HK-2 (cell line): Measurements from ENCODE around the gene ZNF346.

Source experiments
- DNase-seq: peaks from one replicate; pipeline ENCODE4 v3.0.0-alpha.2; 2018; ENCODE audit not compliant: unreplicated experiment

ZNF346 gene

DNA sequence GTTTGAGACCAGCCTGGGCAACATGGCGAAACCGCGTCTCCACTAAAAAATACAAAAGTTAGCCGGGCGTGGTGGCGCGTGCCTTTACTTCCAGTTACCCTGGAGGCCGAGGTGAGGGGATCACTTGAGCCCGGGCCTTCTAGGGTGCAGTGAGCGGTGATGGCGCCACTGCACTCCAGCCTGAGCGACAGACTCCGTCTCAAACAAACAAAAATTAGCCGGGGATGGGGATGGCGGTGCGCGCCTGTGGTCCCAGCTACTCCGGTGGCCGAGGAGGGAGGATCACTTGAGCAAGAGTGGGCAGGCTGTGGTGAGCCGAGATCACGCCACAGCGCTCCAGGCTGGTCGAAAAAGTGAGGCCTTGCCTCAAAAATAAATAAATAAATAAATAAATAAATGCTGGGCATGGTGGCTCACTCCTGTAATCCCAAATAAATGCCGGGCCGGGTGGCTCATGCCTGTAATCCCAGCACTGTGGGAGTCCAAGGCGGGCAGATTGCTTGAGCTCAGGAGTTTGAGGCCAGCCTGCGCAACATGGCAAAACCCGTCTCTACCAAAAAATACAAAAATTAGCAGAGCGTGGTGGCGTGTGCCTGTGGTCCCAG is 95.0 kb downstream of the ZNF346 start:
- DNase-seq: no peak

DNA sequence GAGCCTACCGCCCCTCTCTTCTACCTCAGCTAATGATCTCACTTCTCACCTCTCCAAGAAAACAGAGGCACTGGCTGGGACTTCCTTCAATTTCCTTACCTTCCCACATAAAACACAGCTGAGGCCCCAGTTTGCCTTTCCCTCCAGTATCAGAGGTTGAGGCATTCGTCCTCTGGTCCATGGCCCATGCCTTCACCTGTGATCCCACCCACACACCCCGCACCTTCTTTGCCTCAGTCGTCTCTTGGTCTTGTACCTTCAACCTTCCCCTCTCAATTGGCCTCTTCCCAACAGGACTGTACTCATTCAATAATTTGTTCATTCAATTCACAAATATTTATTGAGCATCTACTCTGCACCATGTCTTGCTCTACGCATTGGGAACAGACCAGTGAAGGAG is 100.1 kb downstream of the ZNF346 start:
- DNase-seq: no peak

DNA sequence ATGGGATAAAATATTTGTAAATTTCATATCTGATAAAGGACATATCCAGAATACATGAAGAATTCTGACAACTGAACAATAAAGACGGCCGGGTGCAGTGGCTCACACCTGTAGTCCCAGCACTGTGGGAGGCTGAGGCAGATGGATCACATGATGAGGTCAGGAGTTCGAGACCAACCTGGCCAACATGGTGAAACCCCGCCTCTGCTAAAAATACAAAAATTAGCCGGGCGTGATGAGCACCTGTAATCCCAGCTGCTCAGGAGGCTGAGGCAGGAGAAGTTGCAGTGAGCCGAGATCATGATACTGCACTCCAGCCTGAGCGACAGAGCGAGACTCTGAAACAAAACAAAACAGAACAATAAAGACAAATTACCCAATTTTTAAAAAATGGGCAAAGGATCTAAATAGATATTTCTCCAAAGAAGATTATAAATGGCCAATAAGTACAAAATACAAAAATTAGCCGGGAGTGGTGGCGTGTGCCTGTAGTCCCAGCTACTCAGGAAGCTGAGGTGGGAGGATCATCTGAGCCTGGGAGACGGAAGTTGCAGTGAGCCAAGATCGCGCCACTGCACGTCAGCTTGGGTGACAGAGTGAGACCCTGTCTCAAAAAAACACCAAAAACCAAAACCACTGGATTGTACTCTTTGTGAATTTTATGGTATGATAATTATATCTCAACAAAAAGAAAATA is 101.4 kb downstream of the ZNF346 start:
- DNase-seq: no peak

DNA sequence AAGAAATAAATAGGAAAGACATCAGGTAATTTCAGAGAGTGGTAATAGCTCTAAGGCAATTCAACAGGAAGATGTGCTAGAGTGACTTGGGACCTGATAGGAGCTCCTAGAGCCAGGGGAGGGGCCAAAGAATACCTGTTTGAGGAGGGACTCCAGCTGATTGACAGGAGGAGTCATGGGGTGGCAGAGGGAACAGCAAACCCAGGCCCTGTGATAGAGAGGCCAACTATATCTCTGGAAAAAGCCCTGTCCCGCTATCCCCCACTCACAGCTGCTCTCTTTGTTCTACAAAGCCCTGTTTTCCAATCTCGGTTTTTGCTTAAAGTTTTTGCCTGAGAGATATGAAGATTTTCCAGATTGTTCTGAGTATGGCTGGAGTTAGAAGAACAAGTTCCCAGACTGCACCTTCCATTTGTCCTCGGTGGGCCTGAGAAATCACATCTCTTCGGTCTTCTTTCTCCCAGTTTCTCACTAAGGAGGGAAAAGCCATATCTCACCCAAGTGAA is 102.0 kb downstream of the ZNF346 start:
- no peak for DNase-seq

DNA sequence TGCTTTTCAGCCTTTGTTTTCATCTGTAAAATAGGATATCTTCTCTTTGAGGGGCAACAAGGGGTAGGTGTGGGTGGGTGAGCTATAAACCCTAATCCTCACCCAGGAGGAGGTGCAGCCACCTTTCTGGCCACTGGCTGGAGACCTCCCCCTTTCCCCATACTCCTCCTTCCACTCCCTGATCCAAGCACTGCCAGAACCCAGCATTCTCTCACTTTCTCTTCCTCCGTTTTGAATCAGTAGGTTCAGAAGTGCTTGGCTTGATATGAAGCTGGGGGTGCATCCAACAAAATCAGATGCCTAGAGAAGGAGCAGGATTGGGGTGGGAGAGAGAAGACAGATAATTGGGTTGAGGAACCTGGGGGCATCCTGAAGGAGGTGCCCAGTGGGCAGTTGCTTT is 104.3 kb downstream of the ZNF346 start:
- no peak for DNase-seq

DNA sequence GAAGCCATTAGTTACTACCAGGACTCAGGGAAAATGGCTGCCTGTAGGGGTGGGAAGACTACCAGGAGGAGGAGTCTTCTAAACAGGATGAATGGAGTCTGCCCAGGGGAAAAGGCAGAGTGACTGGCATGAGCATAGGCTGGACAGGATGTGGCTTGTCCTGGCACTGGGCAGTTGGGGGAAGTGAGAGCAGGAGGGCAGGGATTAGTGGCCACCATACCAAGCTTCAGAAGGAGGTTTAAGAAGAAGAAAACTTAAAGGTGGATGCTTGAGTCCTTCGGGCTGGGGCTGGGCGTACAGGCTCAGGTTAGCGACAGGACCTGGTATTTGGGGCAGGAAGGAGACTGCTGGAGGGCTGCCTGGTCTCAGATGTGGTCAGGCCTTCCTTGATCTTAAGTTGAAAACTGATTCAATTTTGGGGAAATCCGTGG is 106.1 kb downstream of the ZNF346 start:
- DNase-seq: peak; percentile 16

DNA sequence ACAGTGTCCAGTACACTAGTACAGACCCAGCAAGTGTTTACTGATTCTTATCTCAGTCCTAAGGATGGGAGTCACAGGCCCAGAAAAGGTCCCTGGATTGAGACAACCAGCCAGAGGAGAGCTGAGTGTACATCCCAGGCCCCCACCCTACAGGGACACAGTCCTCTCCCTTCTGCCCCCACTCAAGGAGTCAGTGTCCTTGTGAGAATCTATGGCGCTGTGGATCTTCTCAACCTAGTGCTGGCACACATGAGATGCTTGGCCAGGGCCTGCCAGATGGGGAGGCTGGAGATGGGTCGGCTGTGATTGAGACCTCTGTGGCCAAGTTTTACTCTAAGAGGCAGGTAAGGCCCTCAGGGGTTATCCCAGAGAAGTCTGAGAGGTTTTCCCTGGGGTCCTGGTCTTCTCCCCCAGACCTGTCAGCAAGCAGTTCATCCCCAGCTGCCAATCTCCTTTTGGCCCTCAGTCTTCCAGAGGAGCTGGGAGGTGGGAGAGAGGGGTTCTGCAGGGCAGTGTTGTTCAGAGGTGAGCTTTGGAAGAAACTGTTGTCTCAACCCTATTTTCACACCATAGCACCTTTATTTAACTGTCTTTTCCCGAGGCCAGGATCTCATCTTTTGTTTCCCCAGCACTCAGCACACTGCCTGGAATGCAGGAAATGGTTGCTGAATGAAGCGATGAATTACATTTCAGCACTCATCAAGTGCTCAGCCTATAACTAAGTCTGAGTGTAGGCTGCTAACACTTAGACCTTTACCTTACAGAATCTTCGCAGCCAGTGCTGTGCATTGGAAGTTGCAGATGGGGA is 107.9 kb downstream of the ZNF346 start:
- no peak for DNase-seq
